Activated gamma-delta T cell treated with Interleukin-2 at 50 U/mL for 16 hours (primary cell): ENCODE measurements around the gene TLR4.

Source experiments
- DNase-seq: peaks from one replicate; pipeline ENCODE4 v3.0.0-alpha.2; 2020

The TLR4 gene

DNA sequence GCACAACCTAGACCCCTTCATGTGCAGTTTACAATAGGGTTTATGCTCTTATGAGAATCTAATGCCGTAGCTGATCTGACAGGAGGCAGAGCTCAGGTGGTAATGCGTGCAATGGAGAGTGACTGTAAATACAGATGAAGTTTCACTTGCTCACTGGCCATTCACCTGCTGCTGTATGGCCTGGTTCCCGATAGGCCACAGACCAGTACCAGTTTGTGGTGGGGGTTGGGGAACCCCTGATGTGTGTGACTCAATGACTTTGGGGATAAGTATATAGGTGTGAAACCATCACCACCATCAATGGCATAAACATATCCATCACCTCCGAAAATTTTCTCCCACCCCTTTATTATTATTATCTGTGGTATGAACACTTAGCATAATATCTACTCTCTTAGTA lies 42.1 kb downstream of the TLR4 start:
- DNase-seq, result no peak

DNA sequence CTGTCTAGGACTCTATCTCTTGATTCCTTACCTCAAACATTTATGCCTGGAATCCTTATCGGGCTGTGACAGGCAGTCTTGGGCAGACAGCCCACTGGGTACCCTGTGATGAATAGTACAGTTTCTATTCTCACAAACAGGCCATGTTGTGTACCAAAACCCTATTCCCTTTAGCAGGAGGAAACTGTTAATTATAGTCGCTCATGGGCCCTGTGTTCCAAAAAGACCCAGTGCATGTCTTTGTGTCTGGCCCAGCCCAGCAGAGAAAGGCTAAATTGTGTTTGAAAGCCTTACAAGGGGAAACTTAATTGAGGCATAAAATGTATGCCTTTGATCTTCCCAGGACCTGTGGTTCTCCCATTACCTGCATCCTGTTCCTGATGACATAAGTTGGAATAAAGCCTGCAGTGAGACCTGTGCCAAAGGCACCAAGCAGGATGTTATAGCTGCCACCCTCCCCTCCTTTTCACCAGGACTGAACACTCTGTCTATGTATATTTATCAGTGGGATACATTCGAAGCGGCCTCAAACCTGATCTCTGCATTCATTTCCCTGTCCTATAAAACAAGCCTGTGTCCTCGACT lies 43.3 kb downstream of the TLR4 start:
- no peak for DNase-seq

DNA sequence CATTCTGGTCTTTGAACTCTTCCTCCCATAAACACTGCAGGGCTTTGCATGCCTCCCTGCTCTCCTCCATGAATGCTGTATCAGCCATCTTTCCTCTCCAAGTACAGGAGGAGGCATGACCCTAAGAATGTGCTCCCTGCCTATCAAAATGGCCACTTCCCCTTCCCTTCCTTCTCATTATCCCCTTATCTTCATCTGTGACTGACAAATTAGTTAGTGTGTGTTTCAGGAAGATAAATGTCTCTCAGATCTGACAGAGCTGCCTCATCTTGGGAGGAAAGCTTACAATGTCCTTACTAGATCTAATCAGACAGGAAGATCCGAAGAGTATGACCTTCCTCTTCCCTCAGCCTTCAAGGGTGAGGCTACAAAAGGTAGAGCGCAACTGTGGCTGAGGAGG lies 46.2 kb downstream of the TLR4 start:
- DNase-seq, result no peak

DNA sequence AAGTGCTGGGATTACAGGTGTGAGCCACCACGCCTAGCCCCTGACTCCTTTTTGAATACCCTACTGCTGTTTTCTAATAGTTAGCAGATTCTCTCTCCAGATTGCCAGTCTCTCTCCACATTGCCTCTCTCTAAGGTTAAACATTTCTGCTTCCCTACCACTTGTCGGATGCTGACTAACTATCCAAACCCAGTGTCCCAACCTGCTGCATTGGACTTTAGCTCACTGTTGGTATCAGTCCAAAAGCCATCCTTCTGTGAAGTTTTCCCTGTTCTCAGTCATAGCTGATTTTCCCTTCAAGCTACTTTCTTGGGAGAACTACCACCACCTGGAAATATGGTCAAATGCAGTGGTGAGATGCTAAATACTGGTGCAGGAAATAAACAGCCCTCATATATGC lies 48.7 kb downstream of the TLR4 start:
- DNase-seq, result no peak

DNA sequence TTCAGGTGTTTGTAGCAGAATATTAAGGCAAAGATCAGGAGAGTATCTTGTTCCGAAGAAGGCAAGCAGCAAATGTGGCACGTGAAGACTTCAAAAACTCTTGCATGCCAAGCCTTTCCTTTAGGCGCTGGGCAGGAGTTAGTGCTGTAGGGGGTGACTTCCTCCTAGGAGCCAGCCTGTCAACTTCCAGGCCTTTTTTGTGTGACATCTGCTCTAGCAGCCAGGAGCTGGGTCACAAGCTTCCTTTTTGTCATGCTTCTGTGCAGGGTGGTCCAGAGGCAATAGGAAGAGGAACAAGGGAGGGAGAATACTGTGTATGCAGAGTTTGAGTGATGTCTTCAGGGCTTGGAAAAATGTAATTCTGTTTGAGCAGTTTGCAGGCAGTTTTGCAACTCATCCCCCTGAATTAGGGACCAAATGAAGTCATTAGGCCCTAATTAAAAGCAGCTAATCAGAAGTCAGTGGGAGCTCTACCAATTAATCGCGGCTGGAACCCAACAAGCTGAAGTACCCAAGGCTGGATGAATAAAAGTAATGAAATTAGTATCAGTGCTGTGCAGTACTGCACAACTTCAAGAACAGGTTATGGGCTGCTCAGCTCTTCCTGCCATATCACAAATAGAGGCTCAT lies 53.5 kb downstream of the TLR4 start:
- no peak for DNase-seq

DNA sequence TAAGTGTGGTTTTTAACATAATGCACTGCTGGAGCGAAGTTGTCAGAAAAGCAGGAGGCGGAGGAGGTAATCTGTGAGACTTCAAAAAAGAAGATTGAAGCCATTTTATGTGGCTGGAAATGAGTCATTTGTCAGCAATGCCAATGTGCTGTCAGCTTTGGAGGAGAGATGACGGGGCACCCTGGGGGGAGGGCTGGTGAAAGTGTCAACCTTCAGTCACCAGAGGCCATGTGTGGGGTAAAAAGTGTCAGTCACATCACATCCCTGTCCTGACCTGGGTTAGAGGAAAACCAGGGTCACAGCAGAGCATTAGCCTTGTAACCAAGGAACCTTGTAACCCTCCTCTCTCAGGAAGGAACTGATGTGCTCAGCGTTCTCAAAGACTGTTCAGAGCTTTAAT lies 59.1 kb downstream of the TLR4 start:
- DNase-seq, result no peak

DNA sequence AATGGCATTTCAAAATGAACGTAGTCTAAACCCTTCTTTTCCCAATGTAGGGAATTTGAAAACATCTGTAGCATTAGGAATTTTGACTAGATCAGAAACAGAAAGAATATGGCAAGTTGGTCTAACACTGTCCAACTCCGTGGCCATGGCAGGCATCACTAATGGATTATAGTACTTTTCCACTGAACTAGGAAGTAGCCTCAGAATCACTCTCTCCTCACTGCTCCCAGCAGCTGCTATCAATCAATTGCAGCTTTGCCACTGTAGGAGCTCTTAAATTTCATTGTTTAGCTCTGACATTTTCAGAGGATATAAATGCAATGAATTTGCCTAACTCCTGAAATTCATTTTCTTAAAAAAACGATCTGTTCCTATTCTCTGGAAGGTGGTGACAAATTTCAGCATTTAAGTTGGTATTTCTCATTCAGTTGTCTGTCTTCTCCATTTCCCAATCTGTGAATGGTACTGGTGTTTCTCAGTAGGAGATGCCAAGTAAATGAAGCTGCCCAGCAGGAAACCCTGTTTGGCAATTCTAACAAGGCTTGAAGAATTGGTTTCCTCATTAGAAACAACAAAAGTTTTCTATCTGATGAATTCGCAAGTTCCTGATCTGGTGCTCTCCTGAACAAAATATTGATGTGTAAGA lies 64.7 kb downstream of the TLR4 start:
- no peak for DNase-seq

DNA sequence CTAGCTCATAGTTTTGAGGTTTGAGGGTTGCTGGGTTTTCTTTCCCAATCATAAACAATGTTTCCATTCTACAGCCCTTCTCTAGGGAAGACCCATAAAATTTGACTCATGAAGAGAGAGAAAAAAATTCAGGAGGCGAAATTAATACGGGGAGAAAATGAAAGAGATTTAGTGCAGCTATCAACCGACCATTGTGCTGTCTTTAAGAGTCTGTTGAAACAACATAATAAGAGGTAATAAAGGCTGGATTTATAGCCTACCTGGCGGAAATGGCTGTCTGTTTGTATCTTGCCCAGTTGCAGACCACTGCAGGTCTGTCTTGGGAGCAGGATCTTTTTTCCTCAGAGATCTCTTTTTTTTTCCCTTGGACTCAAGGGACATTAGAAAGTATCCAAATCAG lies 66.9 kb downstream of the TLR4 start:
- no peak for DNase-seq

DNA sequence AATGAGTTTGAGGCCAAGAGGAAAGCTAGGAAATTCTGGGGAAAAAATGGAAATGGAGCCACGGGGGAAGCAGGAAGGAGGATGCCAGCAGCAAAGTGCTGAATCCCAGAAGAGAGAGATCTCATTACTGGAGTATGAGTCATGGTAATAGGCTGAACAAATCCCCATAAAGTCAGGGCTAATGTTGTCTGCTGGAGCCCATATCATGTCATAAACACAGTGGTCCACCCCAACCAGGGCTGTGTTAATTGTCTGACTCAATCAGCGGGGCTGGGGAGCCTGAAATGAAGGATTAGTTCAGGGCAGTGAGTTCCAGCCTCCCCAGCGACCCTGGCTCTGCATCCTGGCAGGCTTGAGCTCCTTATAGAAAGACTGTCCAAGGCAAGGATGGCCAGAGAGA lies 68.8 kb downstream of the TLR4 start:
- no peak for DNase-seq
